Measurements from ENCODE around the gene SAMD14.

SAMD14 gene

DNA sequence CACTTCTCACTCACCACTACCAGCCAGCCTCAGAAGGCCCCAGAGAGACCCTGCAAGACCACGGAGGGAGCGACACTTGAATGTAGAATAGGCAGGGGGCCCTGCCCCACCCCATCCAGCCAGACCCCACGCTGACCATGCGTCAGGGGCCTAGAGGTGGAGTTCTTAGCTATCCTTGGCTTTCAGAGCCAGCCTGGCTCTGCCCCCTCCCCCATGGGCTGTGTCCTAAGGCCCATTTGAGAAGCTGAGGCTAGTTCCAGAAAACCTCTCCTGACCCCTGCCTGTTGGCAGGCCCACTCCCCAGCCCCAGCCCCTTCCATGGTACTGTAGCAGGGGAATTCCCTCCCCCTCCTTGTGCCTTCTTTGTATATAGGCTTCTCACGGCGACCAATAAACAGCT is 39.9 kb downstream of the SAMD14 start:
- Mint-ChIP-seq H3K27me3 (ENCODE audit: low read depth, poor library complexity) (peaks cover 36% of the 10 kb centered on the region), H3K4me3 (no peak overlapping the region), H3K4me1 (peaks cover 40% of the 10 kb centered on the region), H3K36me3 (ENCODE audit: low read depth) (no peaks in the 10 kb centered on the region), H3K9me3 (no peaks in the 10 kb centered on the region), H3K27ac (no peak overlapping the region)
- DNase-seq: no peak
- TF ChIP-seq, protein P1, sequence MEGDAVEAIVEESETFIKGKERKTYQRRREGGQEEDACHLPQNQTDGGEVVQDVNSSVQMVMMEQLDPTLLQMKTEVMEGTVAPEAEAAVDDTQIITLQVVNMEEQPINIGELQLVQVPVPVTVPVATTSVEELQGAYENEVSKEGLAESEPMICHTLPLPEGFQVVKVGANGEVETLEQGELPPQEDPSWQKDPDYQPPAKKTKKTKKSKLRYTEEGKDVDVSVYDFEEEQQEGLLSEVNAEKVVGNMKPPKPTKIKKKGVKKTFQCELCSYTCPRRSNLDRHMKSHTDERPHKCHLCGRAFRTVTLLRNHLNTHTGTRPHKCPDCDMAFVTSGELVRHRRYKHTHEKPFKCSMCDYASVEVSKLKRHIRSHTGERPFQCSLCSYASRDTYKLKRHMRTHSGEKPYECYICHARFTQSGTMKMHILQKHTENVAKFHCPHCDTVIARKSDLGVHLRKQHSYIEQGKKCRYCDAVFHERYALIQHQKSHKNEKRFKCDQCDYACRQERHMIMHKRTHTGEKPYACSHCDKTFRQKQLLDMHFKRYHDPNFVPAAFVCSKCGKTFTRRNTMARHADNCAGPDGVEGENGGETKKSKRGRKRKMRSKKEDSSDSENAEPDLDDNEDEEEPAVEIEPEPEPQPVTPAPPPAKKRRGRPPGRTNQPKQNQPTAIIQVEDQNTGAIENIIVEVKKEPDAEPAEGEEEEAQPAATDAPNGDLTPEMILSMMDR (IDR thresholded peaks at IDR 0.05): no peak

DNA sequence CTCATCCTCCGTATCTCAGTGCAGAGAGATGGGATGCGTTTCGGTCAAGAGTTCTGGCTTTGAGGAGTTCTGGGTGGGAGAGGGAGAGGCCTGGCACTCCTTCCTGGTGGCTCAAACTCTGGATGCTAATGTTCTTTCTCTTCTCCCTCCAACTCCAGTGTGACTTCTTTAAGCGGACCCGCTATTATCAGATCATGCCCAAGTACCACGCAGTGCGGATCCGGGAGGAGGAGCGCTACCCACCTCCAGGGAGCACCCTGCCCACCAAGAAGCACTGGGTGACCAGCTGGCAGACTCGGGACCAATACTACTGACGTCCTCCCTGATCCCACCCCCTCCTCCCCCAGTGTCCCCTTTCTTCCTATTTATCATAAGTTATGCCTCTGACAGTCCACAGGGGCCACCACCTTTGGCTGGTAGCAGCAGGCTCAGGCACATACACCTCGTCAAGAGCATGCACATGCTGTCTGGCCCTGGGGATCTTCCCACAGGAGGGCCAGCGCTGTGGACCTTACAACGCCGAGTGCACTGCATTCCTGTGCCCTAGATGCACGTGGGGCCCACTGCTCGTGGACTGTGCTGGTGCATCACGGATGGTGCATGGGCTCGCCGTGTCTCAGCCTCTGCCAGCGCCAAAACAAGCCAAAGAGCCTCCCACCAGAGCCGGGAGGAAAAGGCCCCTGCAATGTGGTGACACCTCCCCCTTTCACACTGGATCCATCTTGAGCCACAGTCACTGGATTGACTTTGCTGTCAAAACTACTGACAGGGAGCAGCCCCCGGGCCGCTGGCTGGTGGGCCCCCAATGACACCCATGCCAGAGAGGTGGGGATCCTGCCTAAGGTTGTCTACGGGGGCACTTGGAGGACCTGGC is 40.8 kb downstream of the SAMD14 start:
- no peak for DNase-seq
- TF ChIP-seq, protein P1 (IDR thresholded peaks at IDR 0.05): no peak
- Mint-ChIP-seq H3K36me3 (ENCODE audit: low read depth) (no peaks in the 10 kb centered on the region), H3K4me1 (peaks cover 31% of the 10 kb centered on the region), H3K4me3 (no peak overlapping the region), H3K27me3 (ENCODE audit: low read depth, poor library complexity) (peaks cover 34% of the 10 kb centered on the region), H3K9me3 (no peaks in the 10 kb centered on the region), H3K27ac (no peak overlapping the region)

DNA sequence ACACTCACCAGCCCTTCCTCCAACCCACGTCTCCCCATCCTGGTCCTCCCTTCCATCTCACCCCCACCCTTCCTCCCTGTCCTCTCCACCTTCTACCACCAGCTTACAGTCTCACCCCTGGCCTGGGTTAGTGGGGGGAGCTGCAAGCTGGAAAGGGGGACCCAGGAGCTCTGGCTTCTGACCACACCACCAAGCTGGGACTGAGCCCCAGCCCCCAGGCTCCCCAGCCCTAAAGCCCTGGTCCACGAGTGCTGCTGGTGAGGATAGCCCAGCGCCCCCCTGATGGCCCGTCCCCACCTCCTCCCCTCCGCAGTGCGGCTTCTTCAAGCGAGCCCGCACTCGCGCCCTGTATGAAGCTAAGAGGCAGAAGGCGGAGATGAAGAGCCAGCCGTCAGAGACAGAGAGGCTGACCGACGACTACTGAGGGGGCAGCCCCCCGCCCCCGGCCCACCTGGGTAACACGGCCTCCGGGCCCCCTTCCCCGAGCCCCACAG is 42.0 kb downstream of the SAMD14 start:
- DNase-seq: no peak
- Mint-ChIP-seq H3K27ac (no peak overlapping the region), H3K4me1 (peaks cover 23% of the 10 kb centered on the region), H3K36me3 (ENCODE audit: low read depth) (no peaks in the 10 kb centered on the region), H3K4me3 (no peak overlapping the region), H3K27me3 (ENCODE audit: low read depth, poor library complexity) (peaks cover 30% of the 10 kb centered on the region), H3K9me3 (no peaks in the 10 kb centered on the region)
- TF ChIP-seq, protein P1 (IDR thresholded peaks at IDR 0.05): no peak

DNA sequence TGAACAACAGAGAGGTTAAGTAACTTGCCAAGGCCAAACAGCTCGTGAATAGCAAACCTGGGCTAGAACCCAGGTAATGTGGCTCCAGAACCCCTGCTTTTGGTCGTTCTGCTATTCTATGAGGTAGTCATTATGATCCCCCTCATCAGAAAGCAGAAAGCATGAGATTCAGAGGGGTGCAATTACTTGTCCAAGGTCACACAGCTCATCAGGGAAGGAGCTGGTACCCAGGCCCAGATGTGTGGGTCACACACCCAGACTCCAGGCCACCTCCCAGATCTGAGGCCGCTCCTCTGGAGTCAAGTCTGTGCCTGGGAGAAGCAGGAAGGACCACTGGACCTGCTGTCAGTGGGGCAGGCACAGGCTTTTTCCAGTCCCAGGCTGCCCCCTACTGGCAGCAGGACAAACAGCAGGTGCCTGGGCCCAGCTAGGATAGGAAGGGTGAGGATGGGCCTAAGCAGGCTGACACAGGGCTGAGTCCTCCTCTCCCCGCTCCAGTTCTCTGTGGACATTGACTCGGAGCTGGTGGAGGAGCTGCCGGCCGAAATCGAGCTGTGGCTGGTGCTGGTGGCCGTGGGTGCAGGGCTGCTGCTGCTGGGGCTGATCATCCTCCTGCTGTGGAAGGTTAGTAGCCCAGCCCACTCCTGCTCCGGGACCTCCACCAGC is 42.6 kb downstream of the SAMD14 start:
- peaks cover 23% of the 10 kb centered on the region for H3K4me1 Mint-ChIP-seq
- no peak overlapping the region for H3K4me3 Mint-ChIP-seq
- TF ChIP-seq, protein P1 (IDR thresholded peaks at IDR 0.05): peak; percentile 92
- H3K36me3 Mint-ChIP-seq (ENCODE audit: low read depth): no peaks in the 10 kb centered on the region
- H3K27ac Mint-ChIP-seq: no peak overlapping the region
- H3K9me3 Mint-ChIP-seq: no peaks in the 10 kb centered on the region
- peak; percentile 81 for DNase-seq
- H3K27me3 Mint-ChIP-seq (ENCODE audit: low read depth, poor library complexity): peaks cover 33% of the 10 kb centered on the region

DNA sequence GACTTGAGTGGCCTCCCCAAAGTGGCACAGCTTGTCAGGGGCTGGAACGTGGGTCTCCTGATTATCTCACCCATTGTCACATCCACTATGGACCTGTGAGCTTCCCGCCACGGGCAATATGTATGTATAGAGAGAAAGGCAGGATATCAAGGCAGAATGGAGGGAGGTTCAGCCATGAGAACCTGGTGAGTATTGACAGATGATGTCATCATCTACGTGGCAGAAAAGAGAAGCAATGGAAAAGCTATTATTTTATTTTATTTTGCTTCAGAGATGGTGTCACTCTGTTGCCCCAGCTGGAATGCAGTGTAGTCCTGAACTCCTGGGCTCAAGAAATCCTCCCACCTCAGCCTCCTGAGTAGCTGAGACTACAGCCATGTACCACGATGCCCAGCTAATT is 48.2 kb downstream of the SAMD14 start:
- Mint-ChIP-seq H3K36me3 (ENCODE audit: low read depth) (peaks cover 4% of the 10 kb centered on the region), H3K27me3 (ENCODE audit: low read depth, poor library complexity) (peaks cover 30% of the 10 kb centered on the region), H3K4me1 (peaks cover 11% of the 10 kb centered on the region), H3K9me3 (no peaks in the 10 kb centered on the region), H3K27ac (no peak overlapping the region), H3K4me3 (no peak overlapping the region)
- TF ChIP-seq, protein P1 (IDR thresholded peaks at IDR 0.05): no peak
- no peak for DNase-seq

Measured in nephron progenitor cell (in vitro differentiated cells).